Epithelial cell of esophagus (primary cell): ENCODE measurements around the gene TFB2M.
"Not testable (repeated sequence)": the region's sequence is repeated elsewhere in the genome, so short reads cannot be mapped to it uniquely, and the experiment has no call there.

ENCODE experiments used
- DNase-seq: peaks from one replicate; pipeline ENCODE4 v3.0.0; 2010; ENCODE audit warnings: low read depth
- H3K4me3 ChIP-seq: 2 replicates; pipeline ENCODE4 v1.5.1; 2011; ENCODE audit warnings: mild to moderate bottlenecking, low read length, control low read depth
- TF ChIP-seq, protein P1 (sequence below): IDR thresholded peaks from 2 replicates; pipeline ENCODE4 v1.5.1; 2011; ENCODE audit warnings: low read depth, mild to moderate bottlenecking, low read length, control low read depth, inconsistent platforms; ENCODE audit not compliant: insufficient read depth; ENCODE audit errors: missing control alignments

TFB2M gene

DNA sequence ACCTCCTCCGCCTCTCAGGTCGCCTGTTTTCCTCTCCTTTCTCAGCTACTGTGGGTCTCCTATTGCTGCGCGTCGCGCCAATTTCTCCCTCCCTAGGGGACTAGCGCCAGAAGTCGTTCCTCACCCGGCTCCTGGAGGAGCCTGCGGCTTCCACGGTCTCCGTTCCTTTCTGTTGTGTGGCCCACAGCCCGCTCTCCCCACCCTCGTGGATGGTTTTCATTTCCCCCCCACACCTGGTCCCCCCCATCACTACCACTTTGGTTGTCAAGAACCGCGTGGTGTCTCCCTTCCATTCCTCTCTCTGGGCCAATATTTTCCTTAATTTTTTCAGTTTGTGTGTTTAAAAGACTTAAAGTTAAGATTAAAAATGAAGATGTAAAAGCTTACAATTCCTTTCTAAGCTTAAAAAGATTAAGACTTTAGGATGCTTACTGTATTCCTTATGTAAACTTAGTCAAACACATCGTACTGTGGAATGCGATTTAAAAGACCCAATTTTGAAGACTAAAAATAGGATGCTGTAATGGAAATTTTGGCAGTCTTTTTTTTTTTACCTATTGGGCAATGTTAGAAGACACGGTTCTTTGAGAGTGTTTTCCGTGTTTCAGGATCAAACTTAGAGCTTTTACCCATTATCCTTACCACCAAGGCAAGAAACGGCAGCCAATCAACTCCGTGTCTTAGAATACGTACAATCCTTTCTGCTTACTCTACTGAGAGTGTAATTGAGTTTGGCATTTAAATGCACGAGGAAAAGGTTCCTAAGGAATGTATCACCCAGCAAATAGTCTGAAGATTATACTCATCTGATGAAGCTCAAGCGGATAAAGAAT is 968 bp upstream of the TFB2M start:
- H3K4me3 ChIP-seq, result peak overlapping the region; percentile 99
- TF ChIP-seq, protein P1, sequence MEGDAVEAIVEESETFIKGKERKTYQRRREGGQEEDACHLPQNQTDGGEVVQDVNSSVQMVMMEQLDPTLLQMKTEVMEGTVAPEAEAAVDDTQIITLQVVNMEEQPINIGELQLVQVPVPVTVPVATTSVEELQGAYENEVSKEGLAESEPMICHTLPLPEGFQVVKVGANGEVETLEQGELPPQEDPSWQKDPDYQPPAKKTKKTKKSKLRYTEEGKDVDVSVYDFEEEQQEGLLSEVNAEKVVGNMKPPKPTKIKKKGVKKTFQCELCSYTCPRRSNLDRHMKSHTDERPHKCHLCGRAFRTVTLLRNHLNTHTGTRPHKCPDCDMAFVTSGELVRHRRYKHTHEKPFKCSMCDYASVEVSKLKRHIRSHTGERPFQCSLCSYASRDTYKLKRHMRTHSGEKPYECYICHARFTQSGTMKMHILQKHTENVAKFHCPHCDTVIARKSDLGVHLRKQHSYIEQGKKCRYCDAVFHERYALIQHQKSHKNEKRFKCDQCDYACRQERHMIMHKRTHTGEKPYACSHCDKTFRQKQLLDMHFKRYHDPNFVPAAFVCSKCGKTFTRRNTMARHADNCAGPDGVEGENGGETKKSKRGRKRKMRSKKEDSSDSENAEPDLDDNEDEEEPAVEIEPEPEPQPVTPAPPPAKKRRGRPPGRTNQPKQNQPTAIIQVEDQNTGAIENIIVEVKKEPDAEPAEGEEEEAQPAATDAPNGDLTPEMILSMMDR, result no peak
- DNase-seq, result peak; percentile 73

DNA sequence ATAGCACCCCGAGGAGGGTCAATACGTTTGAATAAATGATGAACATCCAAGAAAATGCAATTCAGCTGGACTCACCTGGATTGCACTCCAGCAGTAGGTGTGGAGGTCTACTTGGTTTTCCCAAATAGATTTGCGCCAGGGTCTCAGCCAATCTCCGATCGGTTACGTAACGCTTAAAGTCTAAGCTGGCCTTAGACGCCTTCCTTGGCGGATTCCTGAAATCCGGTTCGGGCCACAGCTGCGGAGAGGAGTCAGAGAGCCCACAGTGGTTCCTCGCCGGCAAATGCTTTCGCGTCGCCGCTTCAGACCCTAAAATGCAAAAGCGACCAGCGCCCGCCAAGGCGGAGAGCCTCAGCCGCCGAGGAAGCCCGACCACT is 322 bp downstream of the TFB2M start:
- TF ChIP-seq, protein P1, result no peak
- peak overlapping the region; percentile 99 for H3K4me3 ChIP-seq
- peak; percentile 61 for DNase-seq

DNA sequence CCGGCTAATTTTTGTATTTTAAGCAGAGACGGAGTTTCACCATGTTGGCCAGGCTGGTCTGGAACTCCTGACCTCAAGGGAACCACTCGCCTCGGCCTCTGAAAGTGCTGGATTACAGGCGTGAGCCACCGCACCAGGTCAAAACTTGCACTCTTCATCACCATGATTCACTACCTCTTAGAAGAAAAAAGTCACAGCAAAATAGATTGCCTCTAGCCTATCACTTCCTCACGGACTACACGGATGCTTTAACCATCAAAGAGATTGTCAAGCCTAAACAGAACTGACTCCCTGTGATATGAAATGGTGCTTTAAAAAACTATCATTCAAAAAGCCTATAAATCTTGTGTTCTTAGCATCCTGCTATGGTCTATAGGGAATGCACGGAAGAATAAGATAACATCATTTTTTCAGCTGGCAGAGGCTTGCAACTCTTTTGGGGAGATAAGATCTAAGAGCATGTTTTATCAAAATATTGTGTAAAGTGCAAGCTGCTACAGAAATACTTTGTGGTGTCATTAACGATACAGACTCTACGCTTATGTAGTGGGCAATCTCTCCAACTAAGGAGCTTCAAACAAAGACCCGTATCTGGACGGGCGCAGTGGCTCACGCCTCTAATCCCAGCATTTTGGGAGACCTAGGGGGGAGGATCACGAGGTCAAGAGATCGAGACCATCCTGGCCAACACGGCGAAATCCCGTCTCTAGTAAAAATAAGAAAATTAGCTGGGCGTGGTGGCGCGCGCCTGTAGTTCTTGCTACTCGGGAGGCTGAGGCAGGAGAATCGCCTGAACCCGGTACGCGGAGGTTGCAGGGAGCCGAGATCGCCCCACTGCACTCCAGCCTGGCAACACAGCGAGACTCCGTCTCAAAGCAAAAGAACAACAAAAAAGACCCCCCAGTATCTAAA is 966 bp downstream of the TFB2M start:
- peak overlapping the region; percentile 99 for H3K4me3 ChIP-seq
- TF ChIP-seq, protein P1, result no peak

DNA sequence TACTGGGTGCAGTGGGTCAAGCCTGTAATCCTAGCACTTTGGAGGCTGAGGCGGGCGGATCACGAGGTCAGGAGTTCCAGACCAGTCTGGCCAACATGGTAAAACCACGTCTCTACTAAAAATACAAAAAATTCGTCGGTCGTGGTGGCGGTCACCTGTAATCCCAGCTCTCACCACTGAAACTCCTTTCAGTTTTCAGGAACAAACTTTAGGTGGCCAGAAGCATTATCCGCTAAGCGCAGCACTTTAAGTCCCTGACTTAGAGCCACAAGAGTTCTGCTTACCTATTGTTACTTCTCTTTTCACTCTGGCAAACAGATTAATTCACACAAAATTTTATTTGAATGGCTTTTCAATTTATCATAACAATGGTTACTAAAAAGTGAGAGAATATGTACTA is 5.2 kb downstream of the TFB2M start:
- DNase-seq, H3K4me3 ChIP-seq: not testable (repeated sequence)

More for the DNA sequence above, 966 bp downstream of the TFB2M start:
- DNase-seq, result peak; percentile 23

DNA sequence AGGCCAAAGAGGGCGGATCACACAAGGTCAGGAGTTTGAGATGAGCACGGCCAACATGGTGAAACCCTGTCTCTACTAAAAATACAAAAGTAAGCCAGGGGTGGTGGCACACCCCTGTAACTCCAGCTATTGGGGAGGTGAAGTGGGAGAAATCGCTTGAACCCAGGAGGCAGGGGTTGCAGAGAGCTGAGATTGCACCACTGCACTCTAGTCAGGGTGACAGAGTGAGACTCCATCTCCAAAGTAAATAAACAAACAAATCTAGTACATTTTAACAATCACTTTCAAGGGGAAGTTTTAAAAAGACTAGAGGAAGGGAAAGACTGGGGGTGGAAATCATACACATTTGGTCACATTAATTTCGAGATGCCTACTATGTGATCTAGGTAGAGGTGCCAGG is 6.8 kb downstream of the TFB2M start:
- H3K4me3 ChIP-seq, result no peak overlapping the region
- DNase-seq, result no peak
- TF ChIP-seq, protein P1, result no peak

DNA sequence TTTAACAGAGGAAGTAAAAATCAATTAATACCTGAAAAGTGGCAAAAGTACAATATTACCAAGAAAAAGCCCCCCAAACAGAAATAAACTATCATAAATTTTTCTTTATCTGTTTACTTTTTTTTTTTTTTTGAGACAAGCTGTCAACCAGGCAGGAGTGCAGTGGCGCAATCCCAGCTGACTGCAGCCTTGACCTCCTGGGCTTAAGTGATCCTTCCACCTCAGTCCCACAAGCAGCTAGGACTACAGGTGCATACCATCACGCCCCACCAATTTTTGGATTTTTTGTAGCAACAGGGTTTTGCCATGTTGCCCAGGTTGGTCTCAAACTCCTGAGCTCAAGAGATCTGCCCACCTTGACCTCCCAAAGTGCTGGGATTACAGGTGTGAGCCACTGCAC is 8.0 kb downstream of the TFB2M start:
- no peak for DNase-seq
- TF ChIP-seq, protein P1, result no peak
- H3K4me3 ChIP-seq, result no peak overlapping the region

DNA sequence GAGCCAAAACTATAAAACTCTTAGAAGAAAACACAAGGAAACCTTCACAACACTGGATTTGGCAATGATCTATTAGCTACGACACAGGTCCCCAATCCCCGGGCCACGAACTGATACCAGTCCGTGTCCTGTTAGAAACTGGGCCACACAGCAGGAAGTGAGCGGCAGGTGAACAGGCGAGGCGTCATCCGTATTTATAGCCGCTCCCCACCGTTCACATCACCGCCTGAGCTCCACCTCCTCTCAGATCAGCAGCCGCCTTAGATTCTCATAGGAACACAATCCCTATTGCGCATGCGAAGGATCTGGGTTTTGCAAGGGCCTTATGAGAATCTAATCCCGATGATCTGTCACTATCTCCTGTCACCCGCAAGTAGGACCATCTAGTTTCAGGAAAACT is 11.9 kb downstream of the TFB2M start:
- TF ChIP-seq, protein P1, result no peak
- H3K4me3 ChIP-seq, result no peak overlapping the region
- DNase-seq, result no peak
